Measurements from ENCODE around the gene TNS1. TPM values are rescaled to one million over a fixed set of nuclear protein-coding genes. Genes with fewer than 3 reads are reported as not detected.

Gene TNS1
- total and polyA plus RNA-seq, 9 of the 15 experiments (the other 6 are each of a cell fraction or from before 2014, with no cell fraction given): 0.13 to 2.7 (median 0.77) TPM

DNA sequence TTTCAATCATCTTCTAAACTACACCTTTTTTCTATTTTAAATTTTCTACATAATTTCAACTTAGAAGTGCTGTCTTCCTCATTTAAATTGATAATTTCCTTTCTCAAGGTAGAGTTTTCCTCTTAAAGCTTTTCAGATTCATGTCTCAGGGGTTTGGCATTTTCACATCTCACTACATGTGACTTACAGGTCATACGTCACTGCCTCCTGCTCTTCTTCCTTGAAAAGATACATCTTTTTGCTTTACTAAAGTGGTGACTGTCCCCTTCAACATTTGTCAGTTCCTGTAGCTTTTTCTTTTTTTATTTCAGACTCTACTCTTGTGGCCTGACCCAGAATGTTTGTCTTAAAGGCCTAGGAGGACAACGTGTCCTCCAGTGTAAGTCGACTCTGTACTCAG is 49.1 kb upstream of the TNS1 start:
- 11% methylated on average over 3 of the region's 3 CpGs for WGBS (ENCODE audit: insufficient coverage, low coverage, missing lambda C conversion rate)
- ChIA-PET POLR2A (no interaction called here), CTCF (ENCODE audit: low intra/inter-chr PET ratio) (no interaction called here)
- Histone ChIP-seq H3K27ac (ENCODE audit: extremely low read depth, low read depth, low read length) (no peak overlapping the region), H3K79me2 (ENCODE audit: control insufficient read depth, insufficient read depth, low read length) (no peaks in the 10 kb centered on the region), H3K36me3 (ENCODE audit: control insufficient read depth, insufficient read depth, low read length) (no peaks in the 10 kb centered on the region), H3K27me3 (ENCODE audit: control insufficient read depth in 2 of 2, insufficient read depth in 2 of 2, low read length in 2 of 2) (peaks cover 0 to 5% of the 10 kb centered on the region in 2 experiments; a peak in 2 of 5 replicates), H3K9me1 (ENCODE audit: control insufficient read depth, insufficient read depth, low read length) (no peaks in the 10 kb centered on the region), H3K9me3 (replicated peaks; ENCODE audit: control insufficient read depth, insufficient read depth, low read depth, low read length) (no peaks in the 10 kb centered on the region), H2AFZ (ENCODE audit: low read depth, low read length) (no peak overlapping the region), H3K4me3 (no peak overlapping the region), H3K4me2 (ENCODE audit: insufficient read depth, low read length) (no peak overlapping the region), H3K9ac (ENCODE audit: insufficient read depth in 1 of 2, low read depth in 2 of 2, low read length in 2 of 2) (no peak overlapping the region), H3K4me1 (replicated peaks in 1 of 2; ENCODE audit: control insufficient read depth in 2 of 2, insufficient read depth in 2 of 2, low read length in 2 of 2) (no peaks in the 10 kb centered on the region), H4K20me1 (replicated peaks; ENCODE audit: control insufficient read depth, insufficient read depth, low read length) (no peaks in the 10 kb centered on the region)
- in situ Hi-C loops (cut with MboI): no loop called here
- intact Hi-C loops (cut with micrococcal nuclease): no loop called here
- no TSS peak for BruUV-seq (replicated peaks)
- no peak for FAIRE-seq
- DNase-seq (ENCODE audit: extremely low read depth in 1 of 4, low spot score in 3 of 4): no peak
- TF ChIP-seq, protein P1, sequence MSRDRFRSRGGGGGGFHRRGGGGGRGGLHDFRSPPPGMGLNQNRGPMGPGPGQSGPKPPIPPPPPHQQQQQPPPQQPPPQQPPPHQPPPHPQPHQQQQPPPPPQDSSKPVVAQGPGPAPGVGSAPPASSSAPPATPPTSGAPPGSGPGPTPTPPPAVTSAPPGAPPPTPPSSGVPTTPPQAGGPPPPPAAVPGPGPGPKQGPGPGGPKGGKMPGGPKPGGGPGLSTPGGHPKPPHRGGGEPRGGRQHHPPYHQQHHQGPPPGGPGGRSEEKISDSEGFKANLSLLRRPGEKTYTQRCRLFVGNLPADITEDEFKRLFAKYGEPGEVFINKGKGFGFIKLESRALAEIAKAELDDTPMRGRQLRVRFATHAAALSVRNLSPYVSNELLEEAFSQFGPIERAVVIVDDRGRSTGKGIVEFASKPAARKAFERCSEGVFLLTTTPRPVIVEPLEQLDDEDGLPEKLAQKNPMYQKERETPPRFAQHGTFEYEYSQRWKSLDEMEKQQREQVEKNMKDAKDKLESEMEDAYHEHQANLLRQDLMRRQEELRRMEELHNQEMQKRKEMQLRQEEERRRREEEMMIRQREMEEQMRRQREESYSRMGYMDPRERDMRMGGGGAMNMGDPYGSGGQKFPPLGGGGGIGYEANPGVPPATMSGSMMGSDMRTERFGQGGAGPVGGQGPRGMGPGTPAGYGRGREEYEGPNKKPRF (IDR thresholded peaks at IDR 0.05; ENCODE audit: low read depth, low read length): no peak
- ATAC-seq: no peak

DNA sequence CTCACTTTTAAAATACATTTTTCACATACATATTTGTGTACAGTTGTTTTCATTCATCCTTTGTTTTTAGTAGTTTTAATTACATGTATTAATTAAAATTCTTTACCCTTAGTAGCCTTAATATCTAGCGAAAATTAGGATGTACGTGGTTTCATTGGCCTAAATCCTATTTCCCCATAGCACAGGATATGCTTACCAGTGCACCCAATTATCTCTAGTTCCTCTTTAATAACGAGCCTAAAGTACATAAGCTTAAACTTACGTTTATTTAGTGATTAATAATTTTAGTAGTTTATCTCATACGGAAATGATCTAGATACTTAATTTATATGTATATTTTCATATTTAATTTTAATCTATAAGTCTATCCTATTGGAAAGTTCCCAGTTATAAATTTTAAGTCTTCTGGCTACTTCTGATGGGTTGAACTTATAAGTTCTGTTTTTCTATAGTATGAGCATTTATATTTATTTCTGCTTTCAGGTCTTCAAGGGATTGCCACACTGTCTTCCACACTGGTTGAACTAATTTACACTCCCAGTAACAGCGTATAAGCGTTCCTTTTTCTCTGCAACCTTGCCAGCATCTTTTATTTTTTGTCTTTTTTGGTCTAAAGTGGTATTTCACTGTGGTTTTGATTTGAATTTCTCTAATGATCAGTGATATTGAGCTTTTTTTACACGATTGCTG is 44.9 kb upstream of the TNS1 start:
- ATAC-seq: no peak
- H3K9me3 ChIP-seq (replicated peaks; ENCODE audit: control insufficient read depth, insufficient read depth, low read depth, low read length): no peaks in the 10 kb centered on the region
- no peaks in the 10 kb centered on the region for H3K79me2 ChIP-seq (ENCODE audit: control insufficient read depth, insufficient read depth, low read length)
- no peaks in the 10 kb centered on the region for H3K36me3 ChIP-seq (ENCODE audit: control insufficient read depth, insufficient read depth, low read length)
- WGBS (ENCODE audit: insufficient coverage, low coverage, missing lambda C conversion rate): 0% methylated on average over 8 of the region's 8 CpGs
- no peak overlapping the region for H3K27ac ChIP-seq (ENCODE audit: extremely low read depth, low read depth, low read length)
- H3K9me1 ChIP-seq (ENCODE audit: control insufficient read depth, insufficient read depth, low read length): no peaks in the 10 kb centered on the region
- TF ChIP-seq ILK (tag; IDR thresholded peaks at IDR 0.05; ENCODE audit: borderline replicate concordance, low read depth): no peak
- no peak for TF ChIP-seq MTA2 (IDR thresholded peaks at IDR 0.05; ENCODE audit: low read depth)
- no peak for TF ChIP-seq ZC3H4 (CRISPR knock-in tag; IDR thresholded peaks at IDR 0.05; ENCODE audit: borderline replicate concordance)
- no peak for TF ChIP-seq ZNF212 (CRISPR knock-in tag; IDR thresholded peaks at IDR 0.05)
- TF ChIP-seq ZNF41 (CRISPR knock-in tag; conservative IDR thresholded peaks at IDR 0.05): no peak
- TF ChIP-seq PTTG1 (tag; IDR thresholded peaks at IDR 0.05; ENCODE audit: low read depth): no peak
- TF ChIP-seq, protein P2, sequence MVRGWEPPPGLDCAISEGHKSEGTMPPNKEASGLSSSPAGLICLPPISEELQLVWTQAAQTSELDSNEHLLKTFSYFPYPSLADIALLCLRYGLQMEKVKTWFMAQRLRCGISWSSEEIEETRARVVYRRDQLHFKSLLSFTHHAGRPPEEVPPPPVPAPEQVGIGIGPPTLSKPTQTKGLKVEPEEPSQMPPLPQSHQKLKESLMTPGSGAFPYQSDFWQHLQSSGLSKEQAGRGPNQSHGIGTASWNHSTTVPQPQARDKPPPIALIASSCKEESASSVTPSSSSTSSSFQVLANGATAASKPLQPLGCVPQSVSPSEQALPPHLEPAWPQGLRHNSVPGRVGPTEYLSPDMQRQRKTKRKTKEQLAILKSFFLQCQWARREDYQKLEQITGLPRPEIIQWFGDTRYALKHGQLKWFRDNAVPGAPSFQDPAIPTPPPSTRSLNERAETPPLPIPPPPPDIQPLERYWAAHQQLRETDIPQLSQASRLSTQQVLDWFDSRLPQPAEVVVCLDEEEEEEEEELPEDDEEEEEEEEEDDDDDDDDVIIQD (CRISPR knock-in tag; IDR thresholded peaks at IDR 0.05): no peak
- no peak for TF ChIP-seq HDAC8 (tag; IDR thresholded peaks at IDR 0.05)
- no peak for TF ChIP-seq ZNF764 (CRISPR knock-in tag; IDR thresholded peaks at IDR 0.05; ENCODE audit: low read depth)
- no peak overlapping the region for H2AFZ ChIP-seq (ENCODE audit: low read depth, low read length)
- no peak overlapping the region for H3K9ac ChIP-seq (ENCODE audit: insufficient read depth in 1 of 2, low read depth in 2 of 2, low read length in 2 of 2)
- H3K27me3 ChIP-seq (ENCODE audit: control insufficient read depth in 2 of 2, insufficient read depth in 2 of 2, low read length in 2 of 2): peaks cover 2 to 5% of the 10 kb centered on the region in 2 experiments; a peak in 3 of 5 replicates
- no peak overlapping the region for H3K4me3 ChIP-seq
- no peaks in the 10 kb centered on the region for H4K20me1 ChIP-seq (replicated peaks; ENCODE audit: control insufficient read depth, insufficient read depth, low read length)
- intact Hi-C loops (cut with micrococcal nuclease): no loop called here
- BruUV-seq (replicated peaks): no TSS peak
- FAIRE-seq: no peak
- H3K4me2 ChIP-seq (ENCODE audit: insufficient read depth, low read length): no peak overlapping the region
- no peak for DNase-seq (ENCODE audit: extremely low read depth in 1 of 4, low spot score in 3 of 4)
- ChIA-PET POLR2A (no interaction called here), CTCF (ENCODE audit: low intra/inter-chr PET ratio) (no interaction called here)
- in situ Hi-C loops (cut with MboI): no loop called here
- H3K4me1 ChIP-seq (replicated peaks in 1 of 2; ENCODE audit: control insufficient read depth in 2 of 2, insufficient read depth in 2 of 2, low read length in 2 of 2): no peaks in the 10 kb centered on the region

Data from K562 (cell line).